HG03196 (cell line): Measurements from ENCODE around the gene SPECC1.
"Not testable (repeated sequence)": the region's sequence is repeated elsewhere in the genome, so short reads cannot be mapped to it uniquely, and the experiment has no call there.

Experiments used
- ATAC-seq: cut with Tn5 transposase; IDR thresholded peaks from one replicate; pipeline ENCODE4 v1.9.1; 2021; ENCODE audit not compliant: unreplicated experiment

Gene SPECC1

DNA sequence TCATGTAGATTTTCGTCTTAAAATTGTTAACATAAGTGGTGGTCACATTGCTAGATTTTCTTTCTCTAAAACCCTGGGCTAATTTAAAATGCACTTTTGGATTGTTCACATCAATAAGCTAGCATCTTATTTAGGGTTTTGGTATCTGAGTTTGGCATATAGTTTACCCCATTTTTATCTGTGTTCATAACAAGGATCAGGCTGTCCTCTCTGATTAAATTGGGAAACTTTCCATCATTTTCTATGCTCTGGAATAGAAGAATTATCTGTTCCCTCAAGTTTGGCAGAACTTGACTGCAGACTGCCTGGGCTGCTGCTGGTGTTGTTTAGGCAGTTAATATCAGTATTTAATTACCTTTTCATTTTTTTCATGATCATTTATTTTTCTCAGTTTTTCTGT lies 1.8 kb downstream of the SPECC1 start:
- no peak for ATAC-seq

DNA sequence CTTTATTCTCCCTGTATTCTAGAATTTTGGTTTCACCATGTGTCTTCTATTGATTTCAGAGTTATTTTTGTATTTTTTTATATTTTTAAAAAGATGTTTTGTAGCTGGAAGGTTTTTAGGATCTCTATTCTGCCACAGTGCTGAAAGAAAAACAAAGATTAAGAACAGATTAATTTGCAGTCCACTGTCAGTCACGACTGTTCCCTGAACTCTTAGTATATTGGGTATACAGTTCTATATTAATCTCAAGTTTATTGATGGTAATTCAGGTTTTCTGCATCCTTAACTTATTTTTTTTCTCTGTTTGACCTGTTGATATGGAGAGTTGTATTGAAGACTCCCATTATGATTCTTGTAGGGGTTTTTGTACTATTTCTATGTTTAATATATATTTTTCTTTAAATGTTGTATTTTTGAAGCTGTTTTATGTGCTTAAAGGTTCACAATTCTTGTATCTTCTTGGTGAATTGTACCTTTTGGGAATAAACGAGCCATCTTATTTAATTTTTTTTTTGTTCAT lies 2.9 kb downstream of the SPECC1 start:
- no peak for ATAC-seq

DNA sequence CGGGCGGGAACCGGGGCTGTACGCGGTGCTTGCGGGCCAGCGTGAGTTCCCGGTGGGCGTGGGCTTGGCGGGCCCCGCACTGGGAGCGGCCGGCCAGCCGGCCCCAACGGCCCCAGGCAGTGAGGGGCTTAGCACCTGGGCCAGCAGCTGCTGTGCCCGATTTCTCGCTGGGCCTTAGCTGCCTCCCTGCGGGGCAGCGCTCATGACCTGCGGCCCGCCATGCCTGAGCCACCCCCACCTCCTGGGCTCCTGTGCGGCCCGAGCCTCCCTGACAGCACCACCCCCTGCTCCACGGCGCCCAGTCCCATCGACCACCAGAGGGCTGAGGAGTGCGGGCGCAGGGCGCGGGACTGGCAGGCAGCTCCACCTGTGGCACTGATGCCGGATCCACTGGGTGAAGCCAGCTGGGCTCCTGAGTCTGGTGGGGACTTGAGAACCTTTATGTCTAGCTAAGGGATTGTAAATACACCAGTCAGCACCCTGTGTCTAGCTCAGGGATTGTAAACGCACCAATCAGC lies 7.4 kb downstream of the SPECC1 start:
- not testable (repeated sequence) for ATAC-seq

DNA sequence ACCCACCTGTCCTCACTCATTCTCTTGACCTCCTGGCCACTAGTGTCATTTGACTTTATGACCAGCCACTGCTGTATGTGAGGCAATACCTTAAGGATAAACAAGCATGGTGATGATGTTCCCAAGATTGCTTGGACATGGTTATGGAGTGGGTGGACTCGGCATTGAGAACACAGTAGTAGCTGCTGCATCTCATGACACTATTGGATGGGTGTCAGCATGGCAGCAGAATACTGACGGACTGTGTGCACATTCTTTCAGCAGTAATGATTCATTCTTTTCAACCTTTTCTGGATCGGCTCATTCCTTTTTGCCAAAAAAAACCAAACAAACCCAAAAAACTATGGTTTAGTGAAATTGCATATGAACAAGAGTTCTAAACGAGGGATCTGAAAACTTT lies 13.5 kb downstream of the SPECC1 start:
- ATAC-seq, result no peak

DNA sequence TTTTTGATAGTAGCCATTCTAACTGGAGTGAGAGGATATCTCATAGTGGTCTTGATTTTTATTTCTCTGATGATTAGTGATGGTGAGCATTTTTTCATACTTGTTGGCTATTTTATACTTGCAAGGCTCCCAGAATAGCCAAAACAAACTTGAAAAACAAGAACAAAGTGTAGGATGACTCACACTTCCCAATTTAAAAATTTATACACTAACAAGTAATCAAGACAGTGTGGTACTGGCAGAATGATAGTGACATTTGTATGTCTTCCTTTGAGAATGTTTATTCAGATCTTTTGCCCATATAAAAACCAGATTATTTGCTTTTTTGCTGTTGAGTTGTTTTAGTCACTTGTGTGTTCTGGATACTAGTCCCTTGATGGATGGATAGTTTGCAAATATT lies 17.8 kb downstream of the SPECC1 start:
- ATAC-seq, result no peak

DNA sequence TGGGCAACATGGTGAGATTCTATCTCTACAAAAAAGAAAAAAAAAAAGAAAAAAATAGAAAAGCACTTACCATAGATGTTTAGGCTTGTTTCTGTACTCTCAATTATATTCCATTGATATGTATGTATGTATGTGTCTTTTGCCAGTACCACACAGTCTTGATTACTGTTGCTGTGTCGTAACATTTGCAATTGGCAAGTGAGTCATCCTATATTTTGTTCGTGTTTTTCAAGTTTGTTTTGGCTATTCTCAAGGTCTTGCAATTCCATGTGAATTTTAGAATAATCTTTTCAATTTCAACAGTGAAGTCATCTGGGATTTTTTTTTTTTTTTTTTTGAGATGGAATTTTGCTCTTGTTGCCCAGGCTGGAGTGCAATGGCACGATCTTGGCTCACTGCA lies 19.3 kb downstream of the SPECC1 start:
- no peak for ATAC-seq

DNA sequence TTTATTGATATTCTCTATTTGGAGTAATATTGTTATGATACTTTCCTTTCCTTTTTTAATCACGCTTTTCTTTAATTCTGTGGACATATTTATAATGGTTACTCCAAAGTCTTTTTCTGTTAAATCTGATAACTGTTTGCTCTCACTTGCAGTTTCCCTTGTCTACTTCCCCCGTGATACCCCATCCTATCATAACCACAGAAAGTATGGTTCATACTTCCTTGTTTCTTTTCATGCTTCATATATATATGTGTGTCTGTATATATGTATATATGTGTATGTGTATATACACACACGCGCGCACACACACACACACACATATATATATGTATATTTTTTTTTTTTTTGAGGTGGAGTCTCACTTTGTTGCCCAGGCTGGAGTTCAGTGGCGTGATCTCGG lies 23.5 kb downstream of the SPECC1 start:
- no peak for ATAC-seq

DNA sequence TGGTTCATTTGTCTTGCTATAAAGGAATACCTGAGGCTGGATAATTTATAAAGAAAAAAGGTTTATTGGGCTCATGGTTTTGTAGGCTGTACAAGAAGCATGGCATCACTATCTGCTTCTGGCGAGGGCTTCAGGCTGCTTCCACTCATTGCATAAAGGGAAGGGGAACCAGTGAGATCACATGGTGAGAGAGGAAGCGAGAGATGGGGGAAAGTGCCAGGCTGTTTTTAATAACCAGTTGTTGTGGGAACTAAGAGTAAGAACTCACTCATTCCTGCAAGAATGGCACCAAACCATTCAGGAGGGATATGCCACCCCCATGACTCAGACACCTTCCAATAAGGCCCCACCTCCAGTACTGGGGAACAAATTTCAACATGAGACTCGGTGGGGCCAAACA lies 24.3 kb downstream of the SPECC1 start:
- no peak for ATAC-seq

DNA sequence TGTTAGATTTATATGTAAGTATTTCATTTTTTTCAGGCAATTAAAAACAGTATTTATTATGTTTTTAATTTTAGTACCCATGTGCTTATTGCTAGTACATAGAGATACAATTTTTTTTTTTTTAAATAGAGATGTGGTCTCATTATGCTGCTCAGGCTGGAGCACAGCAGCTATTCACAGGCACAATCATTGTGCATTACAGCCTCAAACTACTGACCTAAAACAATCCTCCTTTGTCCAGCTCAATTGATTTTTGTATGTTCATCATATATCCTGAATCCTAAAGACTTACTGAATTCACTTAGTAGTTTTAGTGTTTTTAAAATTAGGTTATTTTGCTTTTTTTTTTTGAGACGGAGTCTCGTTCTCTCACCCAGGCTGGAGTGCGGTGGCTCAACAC lies 26.3 kb downstream of the SPECC1 start:
- no peak for ATAC-seq

DNA sequence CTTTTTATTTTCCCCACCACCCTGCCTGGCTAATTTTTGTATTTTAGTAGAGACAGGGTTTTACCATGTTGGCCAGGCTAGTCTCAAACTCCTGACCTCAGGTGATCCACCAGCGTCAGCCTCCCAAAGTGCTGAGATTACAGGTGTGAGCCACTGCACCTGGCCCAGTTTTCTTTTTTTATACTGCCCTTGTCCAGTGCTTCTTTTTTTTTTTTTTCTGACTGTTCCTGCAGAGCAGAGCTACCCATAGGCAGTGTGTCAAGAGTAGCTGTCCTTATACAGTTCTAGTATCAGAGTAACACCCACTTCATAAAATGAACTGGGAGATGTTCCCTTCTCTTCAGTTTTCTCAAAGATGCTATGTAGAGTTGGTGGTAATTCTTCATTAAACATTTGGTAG lies 28.1 kb downstream of the SPECC1 start:
- not testable (repeated sequence) for ATAC-seq

DNA sequence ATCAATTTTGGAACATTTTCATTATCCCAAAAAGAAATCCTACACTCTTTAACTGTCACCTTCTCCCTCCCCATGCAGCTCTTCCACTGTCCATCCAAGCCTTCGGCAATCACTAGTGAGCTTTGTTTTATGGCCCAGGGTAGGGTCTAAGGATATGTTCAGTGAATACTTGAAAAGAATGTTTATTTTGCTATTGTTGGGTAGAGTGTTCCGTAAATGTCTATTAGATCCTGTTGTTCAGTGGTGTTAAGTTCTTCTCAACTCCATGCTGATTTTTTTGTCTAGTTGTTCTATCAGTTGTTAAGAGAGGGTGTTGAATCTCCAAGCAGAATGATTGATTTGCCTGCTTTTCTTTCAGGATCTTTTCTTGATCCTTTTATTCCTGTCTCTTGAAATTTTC lies 29.9 kb downstream of the SPECC1 start:
- no peak for ATAC-seq

DNA sequence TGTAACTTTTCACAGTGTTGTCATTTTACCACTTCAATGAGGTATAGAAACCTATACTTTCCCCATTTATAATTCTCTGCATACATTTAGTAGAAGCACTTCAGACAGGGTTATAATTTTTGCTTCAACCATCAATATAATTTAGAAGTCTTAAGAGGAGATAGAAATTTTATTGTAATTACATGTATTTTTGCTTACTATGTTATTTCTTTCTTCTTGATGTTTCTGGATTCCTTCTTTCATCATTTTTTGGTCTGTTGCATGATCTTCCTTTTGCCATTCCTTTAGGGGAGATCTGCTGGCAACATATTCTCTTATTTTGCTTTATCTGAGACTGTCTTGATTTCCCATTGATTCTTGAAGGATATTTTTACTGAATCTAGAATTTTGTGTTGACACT lies 31.1 kb downstream of the SPECC1 start:
- no peak for ATAC-seq

DNA sequence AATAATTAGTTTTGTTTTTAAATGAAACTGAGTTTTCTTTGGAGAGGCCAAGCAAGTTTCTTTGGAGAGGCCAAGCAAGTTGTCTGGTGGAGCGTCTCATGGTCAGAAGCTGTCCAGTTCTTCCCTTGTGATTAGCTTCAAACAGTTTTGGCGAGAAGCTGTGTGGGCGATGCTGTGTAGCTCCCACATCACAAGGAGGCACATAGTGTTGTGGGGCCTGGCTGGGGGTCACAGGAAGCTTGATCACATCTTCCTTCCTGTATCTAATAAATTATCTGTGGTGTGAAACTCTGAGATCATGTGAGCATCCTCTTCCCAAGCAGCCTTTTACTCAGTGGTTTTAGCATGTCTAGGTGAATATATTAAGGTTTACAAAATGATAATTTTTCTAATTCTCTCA lies 33.9 kb downstream of the SPECC1 start:
- ATAC-seq, result no peak

DNA sequence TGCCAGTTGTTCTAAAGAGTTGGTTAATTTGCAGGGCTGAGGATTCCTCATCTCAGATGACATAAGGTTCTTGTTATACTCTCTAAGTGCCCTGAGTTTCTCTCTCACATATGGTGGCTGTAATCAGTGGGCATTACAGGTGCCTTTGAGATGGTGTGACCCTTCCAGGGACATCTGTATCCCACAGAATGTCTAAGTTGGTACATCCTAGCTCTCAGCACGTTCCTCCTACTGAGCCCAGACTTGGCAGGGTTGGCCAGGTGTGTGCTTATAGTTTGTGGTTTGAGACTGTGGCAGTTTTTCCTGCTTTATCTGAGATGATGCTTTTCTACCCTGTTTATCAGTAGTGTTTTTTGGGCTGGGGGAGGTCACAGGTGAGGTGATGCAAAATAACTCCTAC lies 36.3 kb downstream of the SPECC1 start:
- ATAC-seq, result no peak

DNA sequence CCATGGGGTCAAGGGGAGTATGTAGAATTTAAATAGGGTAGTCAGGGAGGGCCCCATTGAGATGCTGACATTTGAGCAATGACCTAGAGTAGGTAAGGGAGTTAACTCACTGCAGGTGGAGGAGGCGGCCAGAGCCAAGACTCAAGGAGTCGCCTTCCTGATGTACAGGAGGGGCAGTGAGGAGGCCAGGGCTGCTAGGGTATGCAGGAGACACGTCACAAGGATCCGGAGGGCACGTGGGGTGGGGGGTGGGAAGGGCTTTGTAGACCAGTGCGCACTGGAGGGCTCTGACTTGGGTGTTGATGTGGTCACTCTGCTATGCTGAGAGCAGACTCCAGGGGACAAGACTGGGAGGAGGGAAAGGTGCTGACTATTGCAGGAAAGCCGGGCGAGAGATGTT lies 37.5 kb downstream of the SPECC1 start:
- no peak for ATAC-seq

DNA sequence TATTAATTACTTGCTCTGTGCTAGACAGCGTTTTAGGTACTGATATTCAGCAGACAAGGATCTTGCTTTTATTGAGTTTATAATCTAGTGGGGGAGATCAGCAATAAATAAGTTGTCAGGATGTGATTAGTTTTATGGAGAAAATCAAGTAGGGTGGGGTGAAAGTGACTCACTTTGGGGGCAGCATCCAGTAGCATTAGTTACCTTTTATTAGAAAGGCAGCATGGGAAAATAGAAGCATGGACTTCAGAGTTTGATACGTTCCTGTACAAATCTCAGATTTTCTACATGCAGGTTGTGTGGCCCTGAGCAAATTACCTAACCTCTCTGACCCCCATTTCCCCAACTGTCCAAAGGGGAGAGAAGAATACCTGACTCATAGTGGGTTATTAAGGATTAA lies 42.5 kb downstream of the SPECC1 start:
- no peak for ATAC-seq

DNA sequence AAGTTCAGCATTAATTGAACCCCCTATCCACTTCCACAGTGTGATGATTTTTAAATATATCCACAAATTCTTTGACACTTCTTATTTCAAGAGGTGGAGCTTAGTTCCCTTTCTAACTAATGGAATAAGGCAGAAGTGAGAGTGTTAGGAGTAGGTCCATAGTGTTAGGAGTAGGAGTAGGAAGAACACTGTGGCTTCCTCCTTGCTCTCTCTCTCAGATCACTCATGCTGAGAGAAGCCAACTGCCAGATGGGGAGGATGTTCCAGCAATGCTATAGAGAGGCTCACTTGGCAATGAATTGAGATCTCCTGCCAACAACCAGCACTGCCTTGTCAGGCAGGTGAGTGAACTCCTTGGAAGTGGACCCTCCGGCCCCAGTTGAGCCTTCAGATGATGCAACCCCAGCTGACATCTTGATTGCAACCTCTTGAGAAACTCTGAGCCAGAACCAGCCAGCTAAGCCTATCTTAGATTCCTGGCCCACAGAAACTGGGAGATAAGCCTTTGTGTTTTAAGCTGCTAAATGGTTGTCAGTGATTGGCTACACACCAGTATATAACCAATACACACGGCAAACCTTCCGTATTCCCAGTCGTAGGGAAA lies 44.3 kb downstream of the SPECC1 start:
- no peak for ATAC-seq

DNA sequence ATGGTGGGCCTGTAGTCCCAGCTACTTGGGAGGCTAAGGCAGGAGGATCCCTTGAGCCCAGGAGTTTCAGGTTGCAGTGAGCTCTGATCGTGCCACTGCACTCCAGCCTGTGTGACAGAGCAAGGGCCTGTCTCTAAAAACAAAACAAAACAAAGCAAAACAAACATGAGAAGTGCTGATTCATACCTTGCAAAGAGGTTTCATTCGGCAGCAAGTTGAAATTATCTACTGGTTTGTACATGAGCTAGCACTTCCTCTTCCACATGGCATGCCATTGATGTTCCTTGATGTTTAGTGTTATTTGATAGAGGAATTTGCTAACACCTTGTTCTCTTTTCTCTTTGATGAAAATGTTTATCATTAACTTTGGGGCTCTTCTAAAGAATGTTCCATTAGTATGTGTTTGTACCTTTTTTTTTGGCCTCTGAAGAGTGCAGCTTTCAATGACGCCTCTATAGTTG lies 50.6 kb downstream of the SPECC1 start:
- no peak for ATAC-seq

DNA sequence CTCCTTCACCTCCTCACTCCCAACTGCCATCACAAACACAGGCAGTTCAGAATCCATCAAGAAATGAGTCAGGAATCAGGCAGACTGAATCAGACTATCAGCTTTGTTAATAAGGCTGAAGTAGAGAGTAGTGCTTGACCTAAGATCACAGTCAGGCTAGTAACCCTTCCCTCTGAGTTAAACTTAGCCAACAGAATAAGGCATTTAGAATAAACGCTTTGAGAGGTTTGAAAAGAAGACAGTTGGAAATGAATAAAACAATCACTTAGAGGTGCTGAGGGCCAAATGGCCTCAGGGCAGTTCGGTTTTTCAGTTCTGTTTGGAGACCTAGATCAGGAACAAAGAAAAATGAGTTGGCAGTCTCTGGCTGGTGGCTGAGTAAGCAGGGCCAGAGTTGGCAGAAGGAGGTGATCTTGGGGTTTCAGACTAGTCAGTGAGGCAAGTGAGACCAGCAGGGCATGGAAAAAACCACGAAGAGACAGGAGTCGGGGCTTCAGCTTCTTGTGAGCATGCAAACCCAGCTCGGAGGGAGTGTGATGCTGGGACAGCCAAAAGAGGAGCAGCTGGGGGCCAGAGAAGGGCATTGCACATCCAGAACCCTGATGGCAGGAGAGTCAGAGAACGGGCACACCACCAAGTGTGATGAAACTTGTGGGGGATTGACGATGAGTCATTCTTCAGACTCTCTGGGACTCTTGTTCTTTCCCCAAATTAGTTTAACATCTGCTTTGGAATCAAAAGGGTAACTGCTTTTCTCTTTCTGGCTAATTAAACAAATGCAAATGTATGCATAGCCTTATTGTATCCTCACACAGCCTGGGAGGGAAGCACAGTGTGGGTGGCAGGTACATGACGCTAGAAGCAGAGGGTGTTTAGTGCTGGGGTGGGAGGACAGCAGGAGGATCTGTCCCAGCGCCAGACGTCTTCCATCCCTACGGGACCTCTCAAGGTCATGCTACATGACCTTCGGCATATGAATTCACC lies 54.8 kb downstream of the SPECC1 start:
- ATAC-seq, result peak; percentile 67

DNA sequence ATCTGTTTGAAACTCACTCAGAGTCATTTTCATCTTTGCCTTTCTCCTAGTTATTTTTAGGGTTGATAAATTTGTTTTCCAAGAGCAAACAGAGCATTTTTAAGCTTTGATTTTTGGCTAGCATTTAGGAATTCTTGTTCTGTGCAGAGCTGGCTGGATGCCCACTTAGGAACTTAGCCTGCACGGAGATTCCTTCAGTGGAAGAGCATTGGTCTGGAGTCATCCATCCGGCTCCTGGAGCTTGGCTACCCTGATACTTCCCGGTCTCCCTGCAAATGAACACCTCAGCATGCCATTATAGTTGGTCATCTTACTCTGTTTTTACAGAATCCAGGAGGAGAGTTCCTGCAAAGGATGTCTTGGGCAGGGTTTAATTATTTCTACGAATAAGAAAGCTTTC lies 57.1 kb downstream of the SPECC1 start:
- no peak for ATAC-seq

DNA sequence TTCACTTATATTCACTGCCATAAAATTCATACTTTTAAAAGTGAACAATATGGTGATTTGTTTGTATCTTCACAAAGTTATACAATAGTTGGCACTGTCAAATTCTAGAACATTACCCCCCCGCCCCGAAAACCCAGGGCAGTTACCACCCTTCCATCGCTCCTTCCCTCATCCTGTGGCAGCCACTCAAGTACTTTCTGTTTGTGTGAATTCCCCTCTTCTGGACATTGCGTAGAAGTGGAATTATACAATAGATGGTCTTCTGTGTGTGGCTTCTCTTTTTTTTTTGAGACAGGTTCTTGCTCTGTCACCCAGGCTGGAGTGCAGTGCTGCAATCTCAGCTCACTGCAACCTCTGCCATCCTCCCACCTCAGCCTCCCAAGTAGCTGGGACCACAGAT lies 58.6 kb downstream of the SPECC1 start:
- no peak for ATAC-seq

DNA sequence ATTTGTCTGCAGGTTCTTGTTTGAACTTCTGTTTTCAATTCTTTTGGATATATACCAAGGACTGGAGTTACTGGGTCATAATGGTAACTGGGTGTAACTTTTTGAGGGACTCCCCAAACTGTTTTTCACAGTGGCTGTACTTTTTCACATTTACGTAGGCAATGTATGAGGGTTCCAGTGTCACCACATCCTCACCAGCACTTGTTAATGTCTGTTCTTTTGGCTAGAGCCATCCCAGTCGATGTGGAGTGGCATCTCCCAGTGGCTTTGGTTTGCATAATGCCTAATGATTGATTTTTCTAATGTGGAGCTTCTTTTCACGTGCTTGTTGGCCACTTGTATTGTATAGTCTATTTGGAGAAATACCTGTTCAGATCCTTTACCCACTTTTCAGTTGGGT lies 59.3 kb downstream of the SPECC1 start:
- ATAC-seq, result no peak
